Activated CD8-positive, alpha-beta memory T cell treated with anti-CD3 and anti-CD28 coated beads, Interleukin-2, amount 50 U/mL, for 1 hour (primary cell): ENCODE data around the gene GLRX2.

Experiments used
- DNase-seq: peaks from one replicate; pipeline ENCODE4 v3.0.0-alpha.2; 2020; ENCODE audit errors: extremely low read depth

GLRX2 gene

GRCh38 chr1:193113258-193113991 lies 8.2 kb upstream of the GLRX2 start:
- DNase-seq: no peak

GRCh38 chr1:193111641-193112090 lies 6.5 kb upstream of the GLRX2 start:
- no peak for DNase-seq

GRCh38 chr1:193110864-193111263 lies 5.7 kb upstream of the GLRX2 start:
- no peak for DNase-seq

- DNase-seq: no peak
Measured at GRCh38 chr1:193110246-193110645, 5.0 kb upstream of the GLRX2 start.

GRCh38 chr1:193109619-193110018 lies 4.4 kb upstream of the GLRX2 start:
- no peak for DNase-seq

- no peak for DNase-seq
Measured at GRCh38 chr1:193108471-193108870, 3.3 kb upstream of the GLRX2 start.

GRCh38 chr1:193105821-193106177 lies 585 bp upstream of the GLRX2 start:
- no peak for DNase-seq

GRCh38 chr1:193104502-193104906 lies 710 bp downstream of the GLRX2 start:
- DNase-seq: no peak

GRCh38 chr1:193103759-193104501 lies 1.3 kb downstream of the GLRX2 start:
- DNase-seq: no peak

GRCh38 chr1:193102662-193103061 lies 2.6 kb downstream of the GLRX2 start:
- DNase-seq: no peak

- DNase-seq: no peak
Measured at GRCh38 chr1:193094112-193094511, 11.1 kb downstream of the GLRX2 start.

- DNase-seq: no peak
Measured at GRCh38 chr1:193090865-193091264, 14.3 kb downstream of the GLRX2 start.

- DNase-seq: no peak
Measured at GRCh38 chr1:193087893-193088292, 17.3 kb downstream of the GLRX2 start.

- no peak for DNase-seq
Measured at GRCh38 chr1:193086342-193086741, 18.9 kb downstream of the GLRX2 start.

GRCh38 chr1:193085263-193085662 lies 20.0 kb downstream of the GLRX2 start:
- no peak for DNase-seq

- no peak for DNase-seq
Measured at GRCh38 chr1:193083365-193084088, 21.7 kb downstream of the GLRX2 start.

GRCh38 chr1:193079187-193079586 lies 26.0 kb downstream of the GLRX2 start:
- DNase-seq: no peak

GRCh38 chr1:193077991-193078390 lies 27.2 kb downstream of the GLRX2 start:
- DNase-seq: no peak

- no peak for DNase-seq
Measured at GRCh38 chr1:193070942-193071341, 34.3 kb downstream of the GLRX2 start.

GRCh38 chr1:193070386-193070753 lies 34.8 kb downstream of the GLRX2 start:
- DNase-seq: no peak

GRCh38 chr1:193069748-193070385 lies 35.3 kb downstream of the GLRX2 start:
- no peak for DNase-seq

GRCh38 chr1:193068013-193068412 lies 37.2 kb downstream of the GLRX2 start:
- DNase-seq: no peak
